Measurements from ENCODE around the gene MAMSTR.
"Not testable (repeated sequence)": the region's sequence is repeated elsewhere in the genome, so short reads cannot be mapped to it uniquely, and the experiment has no call there.

The MAMSTR gene, protein sequence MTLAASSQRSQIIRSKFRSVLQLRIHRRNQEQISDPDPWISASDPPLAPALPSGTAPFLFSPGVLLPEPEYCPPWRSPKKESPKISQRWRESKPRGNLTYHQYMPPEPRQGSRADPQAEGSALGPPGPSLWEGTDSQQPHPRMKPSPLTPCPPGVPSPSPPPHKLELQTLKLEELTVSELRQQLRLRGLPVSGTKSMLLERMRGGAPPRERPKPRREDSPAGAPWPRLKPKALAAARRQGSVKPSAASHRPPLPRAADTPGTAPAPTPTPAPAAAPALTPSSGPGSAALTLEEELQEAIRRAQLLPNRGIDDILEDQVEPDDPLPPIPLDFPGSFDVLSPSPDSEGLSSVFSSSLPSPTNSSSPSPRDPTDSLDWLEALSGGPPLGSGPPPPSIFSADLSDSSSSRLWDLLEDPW

DNA sequence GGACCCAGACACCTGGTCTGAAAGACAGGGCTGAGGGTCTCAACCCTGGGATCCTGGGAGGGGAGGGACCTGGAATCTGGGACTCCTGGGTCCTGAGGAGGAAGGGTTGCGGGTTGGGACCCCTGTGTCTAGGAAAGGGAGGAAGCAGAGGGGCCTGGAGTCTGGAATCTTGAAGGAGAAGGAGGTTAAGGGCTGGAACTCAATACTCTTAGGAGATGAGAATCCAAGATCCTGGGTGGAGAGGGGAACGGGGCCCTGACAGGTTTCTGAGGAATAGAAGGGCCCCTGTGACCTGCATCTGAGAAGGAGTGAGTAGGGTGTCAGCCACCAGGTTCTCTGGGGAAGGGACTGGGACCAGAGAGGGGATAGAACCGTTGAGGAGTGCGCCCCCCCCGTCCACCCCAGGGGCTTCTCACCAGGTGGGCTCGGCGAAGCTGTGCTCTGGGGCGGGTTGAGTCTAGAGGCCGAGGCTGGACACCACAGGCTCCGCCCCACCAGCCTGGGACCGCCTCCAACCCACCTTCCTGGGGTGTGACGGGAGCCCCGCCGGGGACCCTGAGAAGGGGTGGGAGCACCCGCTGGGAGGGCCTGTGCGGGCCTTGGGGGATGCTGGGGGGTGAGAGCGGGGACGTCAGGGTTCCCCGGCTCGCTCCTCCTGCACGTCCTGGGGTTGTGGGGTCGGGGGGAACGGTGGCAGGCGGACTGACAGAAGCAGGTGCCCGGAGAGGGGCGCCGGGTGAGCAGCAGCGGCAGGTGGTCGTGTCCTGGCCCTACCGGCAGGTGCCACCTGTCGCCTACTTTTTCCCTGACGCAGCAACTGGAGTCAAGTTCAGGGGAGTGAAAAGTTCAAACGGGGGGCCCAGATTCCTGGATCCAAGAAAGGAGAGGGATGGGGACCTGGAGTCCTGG lies at the start of gene MAMSTR:
Gene MAMSTR (minus strand): TSS at position 463 of the 909 bp plus-strand sequence. CDS start 694 bp downstream, outside the sequence.
- Histone ChIP-seq H3K79me2 (ENCODE audit: control insufficient read depth, low read length) (peaks cover 7% of the 10 kb centered on the region), H3K27ac (ENCODE audit: low read depth, low read length) (peak within 1 kb of the TSS; percentile 71), H4K20me1 (ENCODE audit: control insufficient read depth, insufficient read depth, low read depth, low read length) (no peaks in the 10 kb centered on the region), H3K4me2 (ENCODE audit: low read length) (peak within 1 kb of the TSS; percentile 76), H3K4me3 (ENCODE audit: low read length) (peak within 1 kb of the TSS; percentile 81), H3K9me2 (replicated peaks; ENCODE audit: control insufficient read depth, low read length) (no peaks in the 10 kb centered on the region), H3K4me1 (ENCODE audit: control insufficient read depth, low read length) (peaks cover 31% of the 10 kb centered on the region), H3K27me3 (ENCODE audit: control insufficient read depth, low read length) (no peaks in the 10 kb centered on the region), H3K9me3 (ENCODE audit: control insufficient read depth, insufficient read depth, low read length) (no peaks in the 10 kb centered on the region), H3F3A (ENCODE audit: control insufficient read depth, insufficient read depth) (peaks cover 3% of the 10 kb centered on the region), H3K36me3 (ENCODE audit: control insufficient read depth, low read length) (no peaks in the 10 kb centered on the region)
- TF ChIP-seq, protein P1, sequence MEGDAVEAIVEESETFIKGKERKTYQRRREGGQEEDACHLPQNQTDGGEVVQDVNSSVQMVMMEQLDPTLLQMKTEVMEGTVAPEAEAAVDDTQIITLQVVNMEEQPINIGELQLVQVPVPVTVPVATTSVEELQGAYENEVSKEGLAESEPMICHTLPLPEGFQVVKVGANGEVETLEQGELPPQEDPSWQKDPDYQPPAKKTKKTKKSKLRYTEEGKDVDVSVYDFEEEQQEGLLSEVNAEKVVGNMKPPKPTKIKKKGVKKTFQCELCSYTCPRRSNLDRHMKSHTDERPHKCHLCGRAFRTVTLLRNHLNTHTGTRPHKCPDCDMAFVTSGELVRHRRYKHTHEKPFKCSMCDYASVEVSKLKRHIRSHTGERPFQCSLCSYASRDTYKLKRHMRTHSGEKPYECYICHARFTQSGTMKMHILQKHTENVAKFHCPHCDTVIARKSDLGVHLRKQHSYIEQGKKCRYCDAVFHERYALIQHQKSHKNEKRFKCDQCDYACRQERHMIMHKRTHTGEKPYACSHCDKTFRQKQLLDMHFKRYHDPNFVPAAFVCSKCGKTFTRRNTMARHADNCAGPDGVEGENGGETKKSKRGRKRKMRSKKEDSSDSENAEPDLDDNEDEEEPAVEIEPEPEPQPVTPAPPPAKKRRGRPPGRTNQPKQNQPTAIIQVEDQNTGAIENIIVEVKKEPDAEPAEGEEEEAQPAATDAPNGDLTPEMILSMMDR (IDR thresholded peaks at IDR 0.05; ENCODE audit: low read depth, low read length, poor library complexity, severe bottlenecking) = no peak
- no peak for TF ChIP-seq EZH2phosphoT487 (IDR thresholded peaks at IDR 0.05; ENCODE audit: borderline replicate concordance, low read length)

DNA sequence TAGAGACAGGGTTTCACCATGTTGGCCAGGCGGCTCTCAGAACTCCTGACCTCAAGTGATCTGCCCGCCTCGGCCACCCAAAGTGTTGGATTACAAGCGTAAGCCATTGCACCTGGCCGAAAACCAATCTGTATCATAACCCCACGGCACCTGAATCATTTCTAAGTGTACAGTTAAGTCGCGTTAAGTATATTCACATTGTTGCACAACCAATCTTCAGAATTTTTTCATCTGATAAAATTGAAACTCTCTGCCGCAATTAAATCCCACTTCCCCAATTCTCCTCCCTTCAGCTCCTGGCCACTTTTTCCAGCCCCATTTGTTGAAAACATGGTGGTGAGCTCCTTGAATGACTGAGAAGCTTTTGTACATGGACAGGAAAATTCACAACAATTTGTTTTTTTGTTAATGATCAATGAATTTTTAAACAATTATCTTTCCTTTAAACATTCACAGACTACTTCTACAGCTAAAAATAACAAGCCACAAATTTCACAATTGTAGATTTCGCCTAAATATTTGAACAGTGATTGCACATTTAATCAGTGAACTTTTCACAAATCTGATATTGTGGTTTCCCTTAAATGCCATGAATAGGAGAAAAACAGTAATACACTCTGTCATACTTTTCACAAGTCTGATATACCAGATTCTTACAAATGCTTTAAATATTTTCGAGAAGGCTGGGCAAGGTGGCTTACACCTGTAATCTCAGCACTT lies 49.6 kb upstream of the MAMSTR start:
- H3K9me3 ChIP-seq (ENCODE audit: control insufficient read depth, insufficient read depth, low read length) = no peaks in the 10 kb centered on the region
- H3K9me2 ChIP-seq (replicated peaks; ENCODE audit: control insufficient read depth, low read length) = no peaks in the 10 kb centered on the region
- no peaks in the 10 kb centered on the region for H3K4me1 ChIP-seq (ENCODE audit: control insufficient read depth, low read length)
- no peaks in the 10 kb centered on the region for H3F3A ChIP-seq (ENCODE audit: control insufficient read depth, insufficient read depth)
- H3K4me2 ChIP-seq (ENCODE audit: low read length) = no peak overlapping the region
- no peaks in the 10 kb centered on the region for H3K79me2 ChIP-seq (ENCODE audit: control insufficient read depth, low read length)
- H3K4me3 ChIP-seq (ENCODE audit: low read length) = no peak overlapping the region
- peaks cover 15% of the 10 kb centered on the region for H3K27me3 ChIP-seq (ENCODE audit: control insufficient read depth, low read length)
- TF ChIP-seq, protein P1 (IDR thresholded peaks at IDR 0.05; ENCODE audit: low read depth, low read length, poor library complexity, severe bottlenecking) = no peak
- TF ChIP-seq EZH2phosphoT487 (IDR thresholded peaks at IDR 0.05; ENCODE audit: borderline replicate concordance, low read length) = no peak
- no peaks in the 10 kb centered on the region for H3K36me3 ChIP-seq (ENCODE audit: control insufficient read depth, low read length)
- no peaks in the 10 kb centered on the region for H4K20me1 ChIP-seq (ENCODE audit: control insufficient read depth, insufficient read depth, low read depth, low read length)
- no peak overlapping the region for H3K27ac ChIP-seq (ENCODE audit: low read depth, low read length)

DNA sequence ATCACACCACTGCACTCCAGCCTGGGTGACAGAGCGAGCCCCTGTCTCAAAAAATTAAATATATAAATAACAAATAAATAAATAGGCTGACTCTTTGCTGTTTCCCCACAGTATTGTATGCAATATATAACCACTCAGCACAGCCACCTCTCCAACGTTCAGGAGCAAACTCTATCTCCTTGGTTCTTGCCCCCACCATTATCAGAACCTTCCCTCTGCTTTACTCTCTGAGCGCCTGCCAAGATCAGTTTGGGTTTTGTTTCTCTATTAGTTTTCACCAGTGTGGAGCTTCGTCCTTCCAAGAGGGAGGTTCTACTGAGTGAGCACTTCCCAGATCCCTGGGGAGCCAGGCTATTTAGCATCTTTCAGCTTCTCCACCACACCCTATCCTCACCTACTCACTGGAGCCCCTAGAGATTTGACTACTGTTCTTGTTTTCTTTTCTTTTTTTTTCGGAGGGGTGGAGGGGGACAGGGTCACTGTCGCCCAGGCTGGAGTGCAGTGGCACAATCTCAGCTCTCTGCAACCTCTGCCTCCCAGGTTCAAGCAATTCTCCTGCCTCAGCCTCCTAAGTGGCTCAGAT lies 48.7 kb upstream of the MAMSTR start:
- not testable (repeated sequence) for H3K4me1 ChIP-seq (ENCODE audit: control insufficient read depth, low read length); H3K9me2 ChIP-seq (replicated peaks; ENCODE audit: control insufficient read depth, low read length); H3K4me2 ChIP-seq (ENCODE audit: low read length); H3K79me2 ChIP-seq (ENCODE audit: control insufficient read depth, low read length); H4K20me1 ChIP-seq (ENCODE audit: control insufficient read depth, insufficient read depth, low read depth, low read length); H3K4me3 ChIP-seq (ENCODE audit: low read length); H3K27ac ChIP-seq (ENCODE audit: low read depth, low read length); H3K9me3 ChIP-seq (ENCODE audit: control insufficient read depth, insufficient read depth, low read length); H3F3A ChIP-seq (ENCODE audit: control insufficient read depth, insufficient read depth); H3K36me3 ChIP-seq (ENCODE audit: control insufficient read depth, low read length)
- peaks cover 15% of the 10 kb centered on the region for H3K27me3 ChIP-seq (ENCODE audit: control insufficient read depth, low read length)

DNA sequence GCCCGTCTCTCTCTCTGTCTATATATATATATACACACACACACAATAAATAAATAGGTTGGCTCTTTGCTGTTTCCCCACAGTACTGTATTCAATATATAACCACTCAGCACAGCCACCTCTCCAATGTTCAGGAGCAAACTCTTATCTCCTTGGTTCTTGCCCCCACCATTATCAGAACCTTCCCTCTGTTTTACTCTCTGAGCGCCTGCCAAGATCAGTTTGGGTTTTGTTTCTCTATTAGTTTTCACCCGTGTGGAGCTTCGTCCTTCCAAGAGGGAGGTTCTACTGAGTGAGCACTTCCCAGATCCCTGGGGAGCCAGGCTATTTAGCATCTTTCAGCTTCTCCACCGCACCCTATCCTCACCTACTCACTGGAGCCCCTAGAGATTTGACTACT lies 46.3 kb upstream of the MAMSTR start:
- not testable (repeated sequence) for H3K4me1 ChIP-seq (ENCODE audit: control insufficient read depth, low read length); H3K27ac ChIP-seq (ENCODE audit: low read depth, low read length); H4K20me1 ChIP-seq (ENCODE audit: control insufficient read depth, insufficient read depth, low read depth, low read length); H3K4me2 ChIP-seq (ENCODE audit: low read length); H3K4me3 ChIP-seq (ENCODE audit: low read length); H3K9me3 ChIP-seq (ENCODE audit: control insufficient read depth, insufficient read depth, low read length); H3F3A ChIP-seq (ENCODE audit: control insufficient read depth, insufficient read depth); H3K36me3 ChIP-seq (ENCODE audit: control insufficient read depth, low read length); H3K9me2 ChIP-seq (replicated peaks; ENCODE audit: control insufficient read depth, low read length); H3K79me2 ChIP-seq (ENCODE audit: control insufficient read depth, low read length)
- peaks cover 17% of the 10 kb centered on the region for H3K27me3 ChIP-seq (ENCODE audit: control insufficient read depth, low read length)

Data from DOHH2 (cell line).